ENCODE data around the gene BRWD1.
"Not testable (repeated sequence)": the region's sequence is repeated elsewhere in the genome, so short reads cannot be mapped to it uniquely, and the experiment has no call there.

BRWD1 gene

GRCh38 chr21:39282911-39283310 lies 30.5 kb downstream of the BRWD1 start:
- DNase-seq (ENCODE audit: low read depth in 2 of 2) = no peak

GRCh38 chr21:39281853-39282252 lies 31.6 kb downstream of the BRWD1 start:
- DNase-seq (ENCODE audit: low read depth in 2 of 2) = no peak

- DNase-seq (ENCODE audit: low read depth in 2 of 2) = no peak
Measured at GRCh38 chr21:39281207-39281606, 32.2 kb downstream of the BRWD1 start.

GRCh38 chr21:39269620-39270019 lies 43.8 kb downstream of the BRWD1 start:
- no peak for DNase-seq (ENCODE audit: low read depth in 2 of 2)

GRCh38 chr21:39265603-39266002 lies 47.8 kb downstream of the BRWD1 start:
- no peak for DNase-seq (ENCODE audit: low read depth in 2 of 2)

- no peak for DNase-seq (ENCODE audit: low read depth in 2 of 2)
Measured at GRCh38 chr21:39263372-39263771, 50.1 kb downstream of the BRWD1 start.

- DNase-seq (ENCODE audit: low read depth in 2 of 2) = no peak
Measured at GRCh38 chr21:39258207-39258606, 55.2 kb downstream of the BRWD1 start.

- DNase-seq (ENCODE audit: low read depth in 2 of 2) = no peak
Measured at GRCh38 chr21:39251326-39251725, 62.1 kb downstream of the BRWD1 start.

- DNase-seq (ENCODE audit: low read depth in 2 of 2) = no peak
Measured at GRCh38 chr21:39238275-39238674, 75.2 kb downstream of the BRWD1 start.

- no peak for DNase-seq (ENCODE audit: low read depth in 2 of 2)
Measured at GRCh38 chr21:39232861-39233291, 80.6 kb downstream of the BRWD1 start.

- DNase-seq (ENCODE audit: low read depth in 2 of 2) = no peak
Measured at GRCh38 chr21:39224930-39225329, 88.5 kb downstream of the BRWD1 start.

GRCh38 chr21:39221997-39222486 lies 91.4 kb downstream of the BRWD1 start:
- no peak for DNase-seq (ENCODE audit: low read depth in 2 of 2)

- no peak for DNase-seq (ENCODE audit: low read depth in 2 of 2)
Measured at GRCh38 chr21:39221282-39221996, 92.0 kb downstream of the BRWD1 start.

- not testable (repeated sequence) for DNase-seq (ENCODE audit: low read depth in 2 of 2)
Measured at GRCh38 chr21:39220875-39221274, 92.6 kb downstream of the BRWD1 start.

GRCh38 chr21:39220150-39220549 lies 93.3 kb downstream of the BRWD1 start:
- DNase-seq (ENCODE audit: low read depth in 2 of 2) = no peak

- DNase-seq (ENCODE audit: low read depth in 2 of 2) = no peak
Measured at GRCh38 chr21:39218082-39218409, 95.4 kb downstream of the BRWD1 start.

GRCh38 chr21:39217356-39218081 lies 95.9 kb downstream of the BRWD1 start:
- DNase-seq (ENCODE audit: low read depth in 2 of 2) = no peak

GRCh38 chr21:39216290-39216689 lies 97.1 kb downstream of the BRWD1 start:
- no peak for DNase-seq (ENCODE audit: low read depth in 2 of 2)

- DNase-seq (ENCODE audit: low read depth in 2 of 2) = no peak
Measured at GRCh38 chr21:39215078-39215477, 98.4 kb downstream of the BRWD1 start.

- DNase-seq (ENCODE audit: low read depth in 2 of 2) = no peak
Measured at GRCh38 chr21:39209334-39209688, 104.1 kb downstream of the BRWD1 start.

GRCh38 chr21:39208624-39209333 lies 104.7 kb downstream of the BRWD1 start:
- DNase-seq (ENCODE audit: low read depth in 2 of 2) = no peak

- DNase-seq (ENCODE audit: low read depth in 2 of 2) = no peak
Measured at GRCh38 chr21:39204134-39204533, 109.3 kb downstream of the BRWD1 start.

- no peak for DNase-seq (ENCODE audit: low read depth in 2 of 2)
Measured at GRCh38 chr21:39198800-39199199, 114.6 kb downstream of the BRWD1 start.

Data from stimulated activated CD4-positive, alpha-beta T cell treated with anti-CD3 and anti-CD28 coated beads, Interleukin-1b, Interleukin-23, amount 100 ng/mL, for 4 hours (primary cell).